HG02588 (cell line): ENCODE measurements around the gene SAP25.

Experiments used
- ATAC-seq: cut with Tn5 transposase; IDR thresholded peaks from one replicate; pipeline ENCODE4 v1.9.1; 2021; ENCODE audit warnings: mild to moderate bottlenecking, moderate library complexity; ENCODE audit not compliant: unreplicated experiment

SAP25 gene

GRCh38 chr7:100598425-100598824, 24.7 kb upstream of the SAP25 start:
- no peak for ATAC-seq

GRCh38 chr7:100595188-100595587, 21.5 kb upstream of the SAP25 start:
- no peak for ATAC-seq

DNA sequence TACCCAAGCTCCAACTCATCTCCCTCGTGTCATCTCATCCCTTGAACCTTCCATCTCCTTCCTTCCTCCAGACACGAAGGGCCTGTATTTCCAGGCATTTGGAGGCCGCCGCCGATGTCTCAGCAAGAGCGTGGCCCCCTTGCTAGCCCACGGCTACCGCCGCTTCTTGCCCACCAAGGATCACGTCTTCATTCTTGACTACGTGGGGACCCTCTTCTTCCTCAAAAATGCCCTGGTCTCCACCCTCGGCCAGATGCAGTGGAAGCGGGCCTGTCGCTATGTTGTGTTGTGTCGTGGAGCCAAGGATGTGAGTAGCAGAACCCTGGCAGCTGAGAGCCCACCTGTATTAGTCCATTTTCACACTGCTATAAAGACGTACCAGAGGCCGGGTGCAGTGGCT, 17.9 kb upstream of the SAP25 start:
- ATAC-seq = no peak

DNA sequence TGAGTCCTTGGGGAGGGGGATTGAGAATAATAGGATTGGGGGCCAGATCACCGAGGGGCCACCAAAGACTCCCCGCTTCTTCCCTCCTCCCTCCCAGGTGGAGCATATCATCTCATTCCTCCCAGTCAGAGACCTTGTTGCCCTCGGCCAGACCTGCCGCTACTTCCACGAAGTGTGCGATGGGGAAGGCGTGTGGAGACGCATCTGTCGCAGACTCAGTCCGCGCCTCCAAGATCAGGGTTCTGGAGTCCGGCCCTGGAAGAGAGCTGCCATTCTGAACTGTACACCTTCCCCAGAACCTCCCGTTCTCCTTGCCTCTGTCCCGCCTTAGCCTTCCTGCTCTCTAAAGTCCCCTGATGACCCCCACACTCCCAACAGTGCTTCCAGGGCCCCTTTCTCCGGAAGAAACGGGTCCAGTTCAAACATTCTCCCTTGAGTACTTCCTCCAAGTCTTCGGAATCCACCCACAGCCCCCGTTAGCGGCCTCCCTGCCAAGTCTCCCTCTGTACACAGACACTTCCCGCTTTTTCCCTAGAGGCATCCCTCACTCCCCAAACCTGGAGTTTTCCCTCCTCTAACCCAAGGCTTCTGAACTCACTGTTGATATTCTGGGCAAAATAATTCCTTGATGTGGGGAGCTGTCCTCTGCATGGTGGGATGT, 16.5 kb upstream of the SAP25 start:
- no peak for ATAC-seq

GRCh38 chr7:100589341-100589947, 15.7 kb upstream of the SAP25 start:
- no peak for ATAC-seq

- ATAC-seq = no peak
Measured at GRCh38 chr7:100588438-100588837, 14.7 kb upstream of the SAP25 start.

GRCh38 chr7:100586266-100587025, 12.7 kb upstream of the SAP25 start, which contains the start of gene FBXO24:
TSS of gene FBXO24 (plus strand) at chr7:100586328. CDS start at chr7:100586626, 298 bp downstream.
- peak; percentile 82 for ATAC-seq

- ATAC-seq = peak; percentile 28
Measured at GRCh38 chr7:100585511-100586265, 12.0 kb upstream of the SAP25 start, which contains the start of gene LRCH4. TSS of gene LRCH4 (minus strand) at chr7:100586129. CDS start at chr7:100586100, 29 bp downstream.

- no peak for ATAC-seq
Measured at GRCh38 chr7:100584683-100585510, 11.2 kb upstream of the SAP25 start.

GRCh38 chr7:100584054-100584682, 10.5 kb upstream of the SAP25 start:
- ATAC-seq = no peak

DNA sequence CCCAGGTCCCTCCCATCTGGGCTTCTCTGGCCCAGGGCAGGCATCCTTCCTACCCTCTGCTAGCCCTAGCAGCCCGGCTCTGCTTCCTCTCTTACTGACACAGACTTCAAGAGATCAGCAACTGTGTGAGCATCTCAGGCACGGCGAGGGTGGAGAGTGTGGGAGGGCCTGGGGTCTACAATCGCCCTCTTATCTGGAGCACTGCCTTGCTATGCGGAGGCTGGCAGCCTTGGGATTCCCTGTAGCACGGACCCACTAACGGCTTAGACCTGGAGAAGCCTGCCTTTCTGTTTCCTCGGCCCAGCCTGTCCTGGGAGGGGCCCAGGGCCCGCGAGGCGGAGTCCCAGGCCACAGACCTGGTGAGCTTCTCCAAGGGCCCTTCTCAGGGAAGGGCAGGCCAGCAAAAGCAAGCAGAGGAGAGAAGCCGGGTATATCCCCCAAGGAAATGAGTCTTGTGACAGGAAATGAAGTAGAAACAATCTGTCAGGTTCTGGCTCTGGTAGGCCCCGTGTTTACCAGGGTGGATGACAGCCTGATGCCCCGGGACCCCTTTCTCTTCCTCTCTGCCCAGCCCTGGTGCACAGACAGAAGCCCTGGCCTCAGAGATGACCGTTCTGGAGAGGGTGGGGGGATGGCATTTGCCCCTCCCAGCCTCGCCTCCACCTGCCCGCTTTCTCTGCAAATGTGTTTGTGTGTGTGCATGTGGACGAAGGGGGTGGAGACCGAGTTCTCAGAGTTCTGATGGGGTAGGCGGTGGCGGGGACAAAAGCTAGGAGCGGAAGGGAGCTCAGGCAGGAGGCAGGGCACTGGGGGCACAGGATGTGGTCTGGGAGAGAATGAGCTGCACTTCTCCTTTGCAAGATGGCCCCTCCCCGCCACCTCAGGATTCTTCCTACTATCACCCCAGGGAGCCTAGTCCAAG, 9.7 kb upstream of the SAP25 start:
- ATAC-seq = no peak

GRCh38 chr7:100582650-100583049, 8.9 kb upstream of the SAP25 start:
- ATAC-seq = no peak

- ATAC-seq = no peak
Measured at GRCh38 chr7:100582041-100582579, 8.4 kb upstream of the SAP25 start.

GRCh38 chr7:100580466-100581283, 7.0 kb upstream of the SAP25 start:
- no peak for ATAC-seq

DNA sequence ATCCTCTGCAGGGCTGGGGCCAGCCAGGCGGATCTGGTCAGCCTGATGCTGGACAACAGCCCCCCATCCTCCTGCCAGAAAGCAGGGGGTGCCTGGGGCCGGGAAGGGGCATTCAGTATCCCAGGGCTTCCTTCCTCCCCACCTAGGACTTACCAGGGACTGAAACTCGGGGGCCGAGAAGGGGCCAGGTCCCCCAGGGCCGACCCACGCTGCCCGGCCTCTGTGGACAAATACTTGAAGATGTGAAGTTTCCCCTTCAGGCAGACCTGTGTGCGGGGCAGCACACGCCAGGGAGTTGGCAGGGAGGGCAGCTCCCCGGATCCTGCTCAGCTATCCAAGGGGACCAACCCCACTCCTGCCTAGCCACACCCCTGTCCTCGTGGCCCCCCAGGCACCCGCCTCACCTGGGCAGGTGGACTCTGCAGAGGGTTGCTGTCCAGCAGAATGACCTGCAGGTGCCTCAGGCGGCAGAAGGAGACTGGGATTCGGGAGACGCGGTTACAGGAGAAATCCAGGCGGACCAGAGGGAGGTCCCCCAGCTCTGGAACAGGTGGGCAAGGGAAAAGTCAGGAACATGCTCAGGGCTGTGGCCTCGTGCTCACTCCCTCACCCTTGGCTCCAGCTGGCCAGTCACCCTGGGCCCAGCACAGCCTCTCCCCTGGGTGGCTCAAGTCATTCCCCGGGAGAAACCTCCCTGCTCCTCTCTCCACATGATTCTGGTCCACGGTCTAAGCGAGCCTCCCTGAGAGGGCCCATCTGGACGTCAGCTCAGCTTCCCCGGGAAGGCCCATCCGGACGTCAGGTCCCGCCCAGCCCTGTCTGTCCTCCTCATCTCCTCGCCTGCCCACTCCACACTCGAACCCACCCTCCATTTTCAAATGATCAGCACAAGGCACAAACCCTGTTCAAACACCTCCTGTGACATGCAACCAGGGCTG, 4.8 kb upstream of the SAP25 start:
- ATAC-seq = no peak

GRCh38 chr7:100577507-100577906, 3.8 kb upstream of the SAP25 start:
- no peak for ATAC-seq

- no peak for ATAC-seq
Measured at GRCh38 chr7:100577103-100577502, 3.4 kb upstream of the SAP25 start.
